HFFc6 (cell line): ENCODE data around the gene GRIK1. TPM values are rescaled to one million over a fixed set of nuclear protein-coding genes. Genes with fewer than 3 reads are reported as not detected.

Experiments
- DNase-seq: peaks from one replicate; pipeline ENCODE4 v3.0.0-alpha.2; 2018
- H3K27ac Mint-ChIP-seq: 2 replicates; pipeline ENCODE4 v1.8.0; 2020; ENCODE audit warnings: mild to moderate bottlenecking, mixed read lengths
- H3K27me3 Mint-ChIP-seq: 2 replicates; pipeline ENCODE4 v1.8.0; 2021; ENCODE audit warnings: mild to moderate bottlenecking, moderate library complexity, mixed read lengths; ENCODE audit not compliant: insufficient read depth
- H3K36me3 Mint-ChIP-seq: 2 replicates; pipeline ENCODE4 v1.8.0; 2021; ENCODE audit warnings: low read depth, mixed read lengths
- H3K4me1 Mint-ChIP-seq: 2 replicates; pipeline ENCODE4 v1.8.0; 2020; ENCODE audit warnings: low read depth, mixed read lengths
- H3K4me3 Mint-ChIP-seq: 2 replicates; pipeline ENCODE4 v1.8.0; 2020; ENCODE audit warnings: mild to moderate bottlenecking, moderate library complexity, mixed read lengths
- H3K9me3 Mint-ChIP-seq: 2 replicates; pipeline ENCODE4 v1.8.0; 2020; ENCODE audit warnings: mild to moderate bottlenecking, mixed read lengths
- CTCF ChIP-seq: fragments of 200-600 bp; sonication (generic); IDR thresholded peaks from 2 replicates; pipeline ENCODE4 v1.5.0; 2021; ENCODE audit warnings: antibody characterized with exemption, mild to moderate bottlenecking
- total RNA-seq, 6 experiments: library from RNA; stranded (reverse); fragmentation: NEBNext Ultra II Directional; extraction: Animal tissue kit (Norgen Biotek cat#: 25700); gene quantifications; 2 replicates in 1 of 6; 3 replicates in 5 of 6; pipeline ENCODE4 v1.2.3, GENCODE V29; 2021

GRIK1 gene
- total RNA-seq, 6 experiments from 2014 or later: not detected

GRCh38 chr21:29521872-29522271 lies 417.9 kb downstream of the GRIK1 start:
- no peak overlapping the region for H3K4me3 Mint-ChIP-seq
- TF ChIP-seq CTCF: no peak
- H3K9me3 Mint-ChIP-seq: peaks cover 5% of the 10 kb centered on the region
- H3K36me3 Mint-ChIP-seq: peaks cover 18% of the 10 kb centered on the region; the same call in 1 of the 2 replicates
- H3K4me1 Mint-ChIP-seq: 0 out of 2 replicates have a peak, but pooled peaks cover 7% of the 10 kb centered on the region
- no peaks in the 10 kb centered on the region for H3K27me3 Mint-ChIP-seq
- no peak for DNase-seq
- H3K27ac Mint-ChIP-seq: no peak overlapping the region

GRCh38 chr21:29520171-29520570 lies 419.6 kb downstream of the GRIK1 start:
- H3K9me3 Mint-ChIP-seq: no peaks in the 10 kb centered on the region
- no peak for TF ChIP-seq CTCF
- H3K36me3 Mint-ChIP-seq: peaks cover 5% of the 10 kb centered on the region; the same call in 1 of the 2 replicates
- no peak overlapping the region for H3K27ac Mint-ChIP-seq
- no peaks in the 10 kb centered on the region for H3K27me3 Mint-ChIP-seq
- 0 out of 2 replicates have a peak, but pooled peaks cover 7% of the 10 kb centered on the region for H3K4me1 Mint-ChIP-seq
- H3K4me3 Mint-ChIP-seq: no peak overlapping the region
- DNase-seq: no peak

- Mint-ChIP-seq H3K36me3 (peaks cover 12% of the 10 kb centered on the region), H3K4me3 (no peak overlapping the region), H3K27ac (no peak overlapping the region), H3K4me1 (no peaks in the 10 kb centered on the region), H3K9me3 (peaks cover 20% of the 10 kb centered on the region), H3K27me3 (no peaks in the 10 kb centered on the region)
- DNase-seq: no peak
- no peak for TF ChIP-seq CTCF
Observed at GRCh38 chr21:29514652-29515247, 425.0 kb downstream of the GRIK1 start.

- TF ChIP-seq CTCF: no peak
- Mint-ChIP-seq H3K27ac (no peak overlapping the region), H3K4me1 (no peaks in the 10 kb centered on the region), H3K4me3 (no peak overlapping the region), H3K9me3 (peaks cover 20% of the 10 kb centered on the region), H3K27me3 (no peaks in the 10 kb centered on the region), H3K36me3 (peaks cover 12% of the 10 kb centered on the region)
- DNase-seq: no peak
Observed at GRCh38 chr21:29513535-29513934, 426.3 kb downstream of the GRIK1 start.

GRCh38 chr21:29511096-29511495 lies 428.7 kb downstream of the GRIK1 start:
- Mint-ChIP-seq H3K4me3 (no peak overlapping the region), H3K4me1 (peaks cover 9% of the 10 kb centered on the region), H3K9me3 (peaks cover 20% of the 10 kb centered on the region), H3K27me3 (no peaks in the 10 kb centered on the region), H3K27ac (no peak overlapping the region), H3K36me3 (peaks cover 12% of the 10 kb centered on the region)
- TF ChIP-seq CTCF: no peak
- no peak for DNase-seq
